COLO829 (cell line): Measurements from ENCODE around the gene SMYD3.
"Not testable (repeated sequence)": the region's sequence is repeated elsewhere in the genome, so short reads cannot be mapped to it uniquely, and the experiment has no call there.

ENCODE experiments used
- DNase-seq: peaks from one replicate; pipeline ENCODE4 v3.0.0; 2012; ENCODE audit warnings: low spot score

SMYD3 gene

GRCh38 chr1:246024118-246024517 lies 483.0 kb downstream of the SMYD3 start:
- DNase-seq = not testable (repeated sequence)

GRCh38 chr1:246020211-246020954 lies 486.7 kb downstream of the SMYD3 start:
- DNase-seq = no peak

GRCh38 chr1:246018146-246018545 lies 488.9 kb downstream of the SMYD3 start:
- DNase-seq = no peak

GRCh38 chr1:246012341-246012740 lies 494.7 kb downstream of the SMYD3 start:
- peak; percentile 53 for DNase-seq

- no peak for DNase-seq
Observed at GRCh38 chr1:246010386-246010785, 496.7 kb downstream of the SMYD3 start.

- DNase-seq = peak; percentile 81
Observed at GRCh38 chr1:246008363-246008831, 498.7 kb downstream of the SMYD3 start.

GRCh38 chr1:246005067-246005466 lies 502.0 kb downstream of the SMYD3 start:
- peak; percentile 74 for DNase-seq

- DNase-seq = no peak
Observed at GRCh38 chr1:246004301-246004700, 502.8 kb downstream of the SMYD3 start.

GRCh38 chr1:246003442-246003730 lies 503.7 kb downstream of the SMYD3 start:
- DNase-seq = no peak

GRCh38 chr1:246002725-246003441 lies 504.2 kb downstream of the SMYD3 start:
- DNase-seq = peak; percentile 71

GRCh38 chr1:246001837-246002230 lies 505.2 kb downstream of the SMYD3 start:
- no peak for DNase-seq

GRCh38 chr1:246001142-246001836 lies 505.8 kb downstream of the SMYD3 start:
- no peak for DNase-seq

GRCh38 chr1:246000638-246001015 lies 506.5 kb downstream of the SMYD3 start:
- no peak for DNase-seq

GRCh38 chr1:245999697-246000637 lies 507.1 kb downstream of the SMYD3 start:
- peak; percentile 64 for DNase-seq

GRCh38 chr1:245997471-245998258 lies 509.4 kb downstream of the SMYD3 start:
- no peak for DNase-seq

GRCh38 chr1:245996811-245997210 lies 510.3 kb downstream of the SMYD3 start:
- DNase-seq = no peak

- DNase-seq = no peak
Observed at GRCh38 chr1:245995474-245995873, 511.6 kb downstream of the SMYD3 start.

- no peak for DNase-seq
Observed at GRCh38 chr1:245991266-245991665, 515.8 kb downstream of the SMYD3 start.

- DNase-seq = no peak
Observed at GRCh38 chr1:245990315-245991022, 516.6 kb downstream of the SMYD3 start.

GRCh38 chr1:245988393-245989078 lies 518.5 kb downstream of the SMYD3 start:
- DNase-seq = no peak
